Liver (tissue), 3 donors: ENCODE results near the gene ITPK1.

Experiments
- JUND ChIP-seq, 2 donors: IDR thresholded peaks; 2 replicates each; pipeline ENCODE4 v1.6.1; 2016; ENCODE audit warnings: antibody characterized with exemption in 2 of 2
- MAX ChIP-seq: IDR thresholded peaks from 2 replicates; pipeline ENCODE4 v1.6.1; 2016; ENCODE audit warnings: antibody characterized with exemption
- SP1 ChIP-seq: IDR thresholded peaks from 2 replicates; pipeline ENCODE4 v1.6.1; 2018; ENCODE audit warnings: antibody characterized with exemption, mild to moderate bottlenecking
- TAF1 ChIP-seq: conservative IDR thresholded peaks from 2 replicates; pipeline ENCODE4 v1.6.1; 2016; ENCODE audit warnings: antibody characterized with exemption, mild to moderate bottlenecking
- TF ChIP-seq, protein P1 (sequence below): fragments of 150-350 bp; IDR thresholded peaks from 2 replicates; pipeline ENCODE4 v1.5.1; 2017; ENCODE audit warnings: improper control_type of control experiment, low read depth, low read length; ENCODE audit not compliant: missing input control
- donor health status: healthy.
- donor health status: healthy.

- TF ChIP-seq, protein P1, sequence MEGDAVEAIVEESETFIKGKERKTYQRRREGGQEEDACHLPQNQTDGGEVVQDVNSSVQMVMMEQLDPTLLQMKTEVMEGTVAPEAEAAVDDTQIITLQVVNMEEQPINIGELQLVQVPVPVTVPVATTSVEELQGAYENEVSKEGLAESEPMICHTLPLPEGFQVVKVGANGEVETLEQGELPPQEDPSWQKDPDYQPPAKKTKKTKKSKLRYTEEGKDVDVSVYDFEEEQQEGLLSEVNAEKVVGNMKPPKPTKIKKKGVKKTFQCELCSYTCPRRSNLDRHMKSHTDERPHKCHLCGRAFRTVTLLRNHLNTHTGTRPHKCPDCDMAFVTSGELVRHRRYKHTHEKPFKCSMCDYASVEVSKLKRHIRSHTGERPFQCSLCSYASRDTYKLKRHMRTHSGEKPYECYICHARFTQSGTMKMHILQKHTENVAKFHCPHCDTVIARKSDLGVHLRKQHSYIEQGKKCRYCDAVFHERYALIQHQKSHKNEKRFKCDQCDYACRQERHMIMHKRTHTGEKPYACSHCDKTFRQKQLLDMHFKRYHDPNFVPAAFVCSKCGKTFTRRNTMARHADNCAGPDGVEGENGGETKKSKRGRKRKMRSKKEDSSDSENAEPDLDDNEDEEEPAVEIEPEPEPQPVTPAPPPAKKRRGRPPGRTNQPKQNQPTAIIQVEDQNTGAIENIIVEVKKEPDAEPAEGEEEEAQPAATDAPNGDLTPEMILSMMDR: no peak
- no peak for TF ChIP-seq JUND (IDR thresholded peaks at IDR 0.05)
- no peak for TF ChIP-seq TAF1
- no peak for TF ChIP-seq SP1
- TF ChIP-seq MAX: no peak
Observed at GRCh38 chr14:93102141-93102540, 13.6 kb downstream of the ITPK1 start.
